Keratinocyte (primary cell): ENCODE measurements around the gene STEEP1. TPM values are rescaled to one million over a fixed set of nuclear protein-coding genes. Genes with fewer than 3 reads are reported as not detected.

Experiments used
- DNase-seq: peaks from one replicate; pipeline ENCODE4 v3.0.0-alpha.2; 2011; ENCODE audit warnings: low read depth, missing footprints, low spot score
- FAIRE-seq: peaks from 2 replicates; lab custom pipeline; 2011; peaks lifted over from hg19 to GRCh38; lab: Jason Lieb, UNC
- H2AFZ ChIP-seq: 2 replicates; pipeline ENCODE4 v1.6.0; 2012; ENCODE audit warnings: low read length, control low read depth, inconsistent platforms; ENCODE audit not compliant: control insufficient read depth
- H3K27ac ChIP-seq: 2 replicates; pipeline ENCODE4 v1.5.1; 2011; ENCODE audit warnings: low read length; ENCODE audit not compliant: control insufficient read depth, insufficient read depth
- H3K27me3 ChIP-seq: 3 replicates; pipeline ENCODE4 v1.6.0; 2011; ENCODE audit warnings: low read length; ENCODE audit not compliant: control insufficient read depth, insufficient read depth; ENCODE audit errors: extremely low read depth
- H3K36me3 ChIP-seq, 2 experiments: 2 replicates in 1 of 2; 3 replicates in 1 of 2; pipeline ENCODE4 v1.5.1; 2011; ENCODE audit warnings: low read length in 2 of 2, mild to moderate bottlenecking in 1 of 2; ENCODE audit not compliant: control insufficient read depth in 2 of 2, insufficient read depth in 2 of 2; ENCODE audit errors: extremely low read depth in 1 of 2
- H3K4me1 ChIP-seq: 3 replicates; pipeline ENCODE4 v1.5.1; 2011; ENCODE audit warnings: low read length; ENCODE audit not compliant: control insufficient read depth, insufficient read depth; ENCODE audit errors: extremely low read depth
- H3K4me2 ChIP-seq: 3 replicates; pipeline ENCODE4 v1.6.0; 2011; ENCODE audit warnings: low read depth, low read length; ENCODE audit not compliant: control insufficient read depth, insufficient read depth; ENCODE audit errors: extremely low read depth
- H3K4me3 ChIP-seq, 3 experiments: fragments of 200-600 bp in 1 of 3; sonication (generic) in 1 of 3; 2 replicates in 2 of 3; 3 replicates in 1 of 3; pipeline ENCODE4 v1.5.1; 2011 to 2016; ENCODE audit warnings: low read length in 3 of 3, mild to moderate bottlenecking in 3 of 3, control low read depth in 2 of 3, inconsistent platforms in 1 of 3, low read depth in 1 of 3, mixed read lengths in 1 of 3, mixed run types in 1 of 3, moderate library complexity in 1 of 3; ENCODE audit not compliant: control insufficient read depth in 2 of 3, insufficient read depth in 2 of 3; ENCODE audit errors: extremely low read depth in 1 of 3
- H3K79me2 ChIP-seq: 2 replicates; pipeline ENCODE4 v1.6.0; 2012; ENCODE audit warnings: low read length; ENCODE audit not compliant: control insufficient read depth, insufficient read depth
- H3K9ac ChIP-seq: 3 replicates; pipeline ENCODE4 v1.6.0; 2011; ENCODE audit warnings: low read length; ENCODE audit not compliant: control insufficient read depth, insufficient read depth; ENCODE audit errors: extremely low read depth
- H3K9me1 ChIP-seq: 3 replicates; pipeline ENCODE4 v1.6.0; 2011; ENCODE audit warnings: low read length; ENCODE audit not compliant: control insufficient read depth, insufficient read depth; ENCODE audit errors: extremely low read depth
- H3K9me3 ChIP-seq: 2 replicates; pipeline ENCODE4 v1.5.1; 2012; ENCODE audit warnings: low read depth, low read length; ENCODE audit not compliant: control insufficient read depth
- H4K20me1 ChIP-seq: 3 replicates; pipeline ENCODE4 v1.6.0; 2011; ENCODE audit warnings: low read length; ENCODE audit not compliant: control insufficient read depth, insufficient read depth; ENCODE audit errors: extremely low read depth
- CTCF ChIP-seq, 3 experiments: IDR thresholded peaks in 1 of 3; conservative IDR thresholded peaks in 1 of 3; optimal IDR thresholded peaks in 1 of 3; 2 replicates in 2 of 3; 3 replicates in 1 of 3; pipeline versions ENCODE3 to v1.5.1; 2011; ENCODE audit warnings: low read length in 3 of 3, mild to moderate bottlenecking in 3 of 3, moderate library complexity in 2 of 3, control low read depth in 1 of 3, inconsistent platforms in 1 of 3; ENCODE audit not compliant: insufficient read depth in 2 of 3; ENCODE audit errors: extremely low read depth in 1 of 3
- EZH2 ChIP-seq: IDR thresholded peaks from one replicate; pipeline ENCODE4 v1.6.1; 2012; ENCODE audit warnings: inconsistent platforms, mild to moderate bottlenecking, low read length, moderate library complexity
- dilution Hi-C: fragments of 300-500 bp; cut with MboI; formaldehyde crosslinking; loops from one replicate; pipeline ENCODE4 v1.7.0; 2020; ENCODE audit warnings: low sequenced_read_pairs; ENCODE audit not compliant: extremely low pct_ligation_motif_present
- polyA plus RNA-seq, 5 experiments: library from polyadenylated mRNA; depleted of rRNA in 3 of 5; stranded (reverse) in 3 of 5; stranded (forward) in 1 of 5; unstranded in 1 of 5; fragments of >200 nt; gene quantifications; 1 replicate in 1 of 5; 2 replicates in 3 of 5; 3 replicates in 1 of 5; pipeline versions ENCODE4 v1.2.1 to v1.2.3, GENCODE V29; 2011 to 2012; ENCODE audit warnings: missing spikeins in 2 of 5, low read depth in 1 of 5, low replicate concordance in 1 of 5

Gene STEEP1
- polyA plus RNA-seq, 1 donor (not counting 4 experiments of a cell fraction or from before 2014, with no cell fraction given), result 23.3 TPM

- no peak for DNase-seq
Measured at GRCh38 chrX:119602701-119603255, 37.6 kb upstream of the STEEP1 start.

GRCh38 chrX:119589810-119590209 is 24.6 kb upstream of the STEEP1 start:
- Histone ChIP-seq H2AFZ (no peak overlapping the region), H3K9ac (no peak overlapping the region), H3K4me2 (no peak overlapping the region), H3K36me3 (peaks cover 0 to 2% of the 10 kb centered on the region in 2 experiments), H4K20me1 (no peaks in the 10 kb centered on the region), H3K4me3 (no peak overlapping the region), H3K79me2 (peaks cover 2% of the 10 kb centered on the region), H3K27ac (no peak overlapping the region), H3K9me1 (no peaks in the 10 kb centered on the region), H3K27me3 (no peaks in the 10 kb centered on the region), H3K4me1 (no peaks in the 10 kb centered on the region), H3K9me3 (no peaks in the 10 kb centered on the region)
- TF ChIP-seq EZH2 (no peak), CTCF (optimal IDR thresholded peaks at IDR 0.05 in 1 of 3, IDR thresholded peaks at IDR 0.05 in 1 of 3, conservative IDR thresholded peaks at IDR 0.05 in 1 of 3; ENCODE audit: extremely low read depth in 1 of 3, insufficient read depth in 2 of 3, low read length in 3 of 3) (no peak)
- dilution Hi-C loops, result no loop called here
- DNase-seq (no peak), FAIRE-seq (no peak)

More at GRCh38 chrX:119602701-119603255, 37.6 kb upstream of the STEEP1 start:
- peak overlapping the region; percentile 29 for H3K27ac ChIP-seq
- no peak overlapping the region for H3K9ac ChIP-seq
- H3K9me1 ChIP-seq, result no peaks in the 10 kb centered on the region
- H3K4me2 ChIP-seq, result peak overlapping the region; percentile 48
- TF ChIP-seq EZH2, result no peak
- peaks cover 62% of the 10 kb centered on the region for H3K79me2 ChIP-seq
- H4K20me1 ChIP-seq, result no peaks in the 10 kb centered on the region
- H3K36me3 ChIP-seq, result peaks cover 0 to 3% of the 10 kb centered on the region in 2 experiments
- no peak overlapping the region for H3K4me3 ChIP-seq
- peaks cover 17% of the 10 kb centered on the region for H3K4me1 ChIP-seq
- no peaks in the 10 kb centered on the region for H3K27me3 ChIP-seq
- no peaks in the 10 kb centered on the region for H3K9me3 ChIP-seq
- no peak for FAIRE-seq
- dilution Hi-C loops, result no loop called here
- no peak overlapping the region for H2AFZ ChIP-seq
